Lung (tissue), 12 donors: ENCODE results near the gene ITPR1. TPM values are rescaled to one million over a fixed set of nuclear protein-coding genes. Genes with fewer than 3 reads are reported as not detected.
A peak's percentile ranks its signal among the peaks of the same experiment; 100 is the strongest.

Experiments
- ATAC-seq: fragments of 200-7000 bp; cut with Tn5 transposase; one replicate; pipeline ENCODE4 v1.9.1; 2020; ENCODE audit warnings: moderate number of reproducible peaks; ENCODE audit not compliant: insufficient read depth, low FRiP score
- DNase-seq, 3 donors: peaks; one replicate each; pipeline ENCODE4 v3.0.0-alpha.2; 2013 to 2017
- H3K27ac ChIP-seq, 2 donors: one replicate each; pipeline ENCODE4 v1.5.1; 2013; ENCODE audit warnings: mild to moderate bottlenecking in 2 of 2, moderate library complexity in 2 of 2, control low read depth in 1 of 2, inconsistent platforms in 1 of 2, low read depth in 1 of 2, low read length in 1 of 2
- H3K27me3 ChIP-seq, 3 donors: one replicate each; pipeline ENCODE4 v1.5.1; 2013; ENCODE audit warnings: low read length in 2 of 3; ENCODE audit not compliant: control insufficient read depth in 3 of 3, insufficient read depth in 3 of 3
- H3K36me3 ChIP-seq, 4 donors: one replicate each; pipeline ENCODE4 v1.5.1; 2013; ENCODE audit warnings: low read length in 4 of 4, mild to moderate bottlenecking in 1 of 4, moderate library complexity in 1 of 4; ENCODE audit not compliant: control insufficient read depth in 4 of 4, insufficient read depth in 4 of 4
- H3K4me1 ChIP-seq, 5 donors: one replicate each; pipeline ENCODE4 v1.5.1; 2013; ENCODE audit warnings: low read length in 5 of 5, mild to moderate bottlenecking in 2 of 5, moderate library complexity in 1 of 5; ENCODE audit not compliant: control insufficient read depth in 5 of 5, insufficient read depth in 5 of 5
- H3K4me3 ChIP-seq: one replicate; pipeline ENCODE4 v1.5.1; 2013; ENCODE audit warnings: mild to moderate bottlenecking, control low read depth, moderate library complexity
- H3K9ac ChIP-seq, 2 donors: one replicate each; pipeline ENCODE4 v1.5.1; 2013; ENCODE audit warnings: low read length in 2 of 2, control low read depth in 1 of 2; ENCODE audit not compliant: insufficient read depth in 1 of 2
- H3K9me3 ChIP-seq, 4 donors: one replicate each; pipeline ENCODE4 v1.5.1; 2013; ENCODE audit warnings: low read length in 3 of 4, mild to moderate bottlenecking in 1 of 4, moderate library complexity in 1 of 4; ENCODE audit not compliant: control insufficient read depth in 4 of 4, insufficient read depth in 3 of 4
- CTCF ChIP-seq: IDR thresholded peaks from 2 replicates; pipeline ENCODE4 v1.5.1; 2012; ENCODE audit warnings: mild to moderate bottlenecking; ENCODE audit errors: control extremely low read depth, extremely low read depth
- WGBS, 2 donors: extraction: QIAGEN DNeasy Blood & Tissue Kit; methylation state at CpG; one replicate each; pipeline ENCODE4 v1.1.7; 2013; 5-methylcytosine and 5-hydroxymethylcytosine counted together
- polyA plus RNA-seq, 2 donors: library from polyadenylated mRNA; stranded (reverse); fragments of 200-250 nt; gene quantifications; one replicate each; pipeline ENCODE4 v1.2.1, GENCODE V29; 2013
- total RNA-seq, 2 donors: library from RNA; depleted of rRNA in 1 of 2; stranded (reverse); fragments of >200 nt in 1 of 2; gene quantifications; one replicate each; pipeline ENCODE4 v1.2.1, GENCODE V29; 2014 to 2021
- donor health status: control.
- donor health status: control.
- donor health status: Bipolar disorder and iron deficiency.
- donor health status: healthy.
- donor health status: DM: yes; HTN: yes; CAD: no.

ITPR1 gene
- total and polyA plus RNA-seq, 4 donors, result 12.4 to 152 (median 44.1) TPM

- Histone ChIP-seq H3K4me3 (no peak overlapping the region), H3K27me3 (no peaks in the 10 kb centered on the region), H3K4me1 (peaks cover 0 to 1% (median 0%) of the 10 kb centered on the region in 5 donors), H3K9me3 (no peaks in the 10 kb centered on the region), H3K27ac (no peak overlapping the region), H3K36me3 (no peaks in the 10 kb centered on the region), H3K9ac (no peak overlapping the region)
- no peak for ATAC-seq
- 31 to 55% methylated on average over 3 of the region's 3 CpGs for WGBS, 2 donors
- no peak for DNase-seq
- TF ChIP-seq CTCF, result no peak
Measured at GRCh38 chr3:4478261-4478660, 14.9 kb upstream of the ITPR1 start.

GRCh38 chr3:4491855-4492207, 1.3 kb upstream of the ITPR1 start:
- H3K9ac ChIP-seq, result peak overlapping the region in 1 of 2 donors; percentile 65
- no peak for TF ChIP-seq CTCF
- no peak overlapping the region for H3K27ac ChIP-seq
- H3K4me3 ChIP-seq, result no peak overlapping the region
- no peaks in the 10 kb centered on the region for H3K9me3 ChIP-seq
- DNase-seq, result no peak
- peaks cover 0 to 37% (median 5%) of the 10 kb centered on the region in 5 donors for H3K4me1 ChIP-seq
- H3K27me3 ChIP-seq, result no peaks in the 10 kb centered on the region
- WGBS, 2 donors, result 27 to 33% methylated on average over 5 of the region's 5 CpGs
- H3K36me3 ChIP-seq, result no peaks in the 10 kb centered on the region
- no peak for ATAC-seq

GRCh38 chr3:4492208-4493013, 737 bp upstream of the ITPR1 start:
- peak in 2 of 3 donors; percentile 71 for DNase-seq
- peaks cover 0 to 39% (median 5%) of the 10 kb centered on the region in 5 donors for H3K4me1 ChIP-seq
- TF ChIP-seq CTCF, result no peak
- ATAC-seq, result peak; percentile 34
- no peaks in the 10 kb centered on the region for H3K9me3 ChIP-seq
- WGBS, 2 donors, result 0% methylated on average over 43 of the region's 43 CpGs
- no peaks in the 10 kb centered on the region for H3K36me3 ChIP-seq
- H3K27me3 ChIP-seq, result no peaks in the 10 kb centered on the region
- H3K27ac ChIP-seq, result peak overlapping the region; percentile 76 to 93
- peak overlapping the region; percentile 61 to 65 for H3K9ac ChIP-seq
- H3K4me3 ChIP-seq, result peak overlapping the region; percentile 81
